GM23338 (cell line): ENCODE measurements around the gene TMEM11. TPM values are rescaled to one million over a fixed set of nuclear protein-coding genes. Genes with fewer than 3 reads are reported as not detected.

Source experiments
- ATAC-seq: fragments of 200-7000 bp; cut with Tn5 transposase; 3 replicates; pipeline ENCODE4 v1.9.1; 2020
- DNase-seq: peaks from one replicate; pipeline ENCODE4 v3.0.0-alpha.2; 2015; ENCODE audit warnings: low spot score
- H2AFZ ChIP-seq: fragments of 200-600 bp; sonication (generic); 2 replicates; pipeline ENCODE4 v1.8.0; 2016; ENCODE audit warnings: antibody characterized with exemption, mild to moderate bottlenecking, moderate library complexity
- H3F3A ChIP-seq: fragments of 200-600 bp; sonication (generic); replicated peaks from 2 replicates; pipeline ENCODE4 v1.8.0; 2017; ENCODE audit warnings: antibody characterized with exemption, mixed run types, low read depth
- H3K27ac ChIP-seq: fragments of 200-600 bp; sonication (generic); 2 replicates; pipeline ENCODE4 v1.6.1; 2016; ENCODE audit warnings: low read depth
- H3K27me3 ChIP-seq: fragments of 200-600 bp; sonication (generic); 2 replicates; pipeline ENCODE4 v1.8.0; 2016; ENCODE audit warnings: mild to moderate bottlenecking, mixed run types, moderate library complexity; ENCODE audit not compliant: insufficient read depth
- H3K36me3 ChIP-seq: fragments of 200-600 bp; sonication (generic); 2 replicates; pipeline ENCODE4 v1.8.0; 2016; ENCODE audit warnings: mild to moderate bottlenecking; ENCODE audit not compliant: insufficient read depth
- H3K4me1 ChIP-seq: fragments of 200-600 bp; sonication (generic); 2 replicates; pipeline ENCODE4 v1.8.0; 2016; ENCODE audit warnings: mild to moderate bottlenecking, moderate library complexity; ENCODE audit not compliant: insufficient read depth
- H3K4me2 ChIP-seq: fragments of 200-600 bp; sonication (generic); 2 replicates; pipeline ENCODE4 v1.7.1; 2017; ENCODE audit warnings: mixed run types
- H3K4me3 ChIP-seq: fragments of 200-600 bp; sonication (generic); 2 replicates; pipeline ENCODE4 v1.6.1; 2016; ENCODE audit warnings: mixed run types
- H3K79me2 ChIP-seq: fragments of 200-600 bp; sonication (generic); replicated peaks from 2 replicates; pipeline ENCODE4 v1.8.0; 2017; ENCODE audit warnings: mild to moderate bottlenecking; ENCODE audit not compliant: insufficient read depth
- H3K9me2 ChIP-seq: fragments of 200-600 bp; sonication (generic); 2 replicates; pipeline ENCODE4 v1.8.0; 2017; ENCODE audit not compliant: insufficient read depth
- H4K20me1 ChIP-seq: fragments of 200-600 bp; sonication (generic); replicated peaks from 2 replicates; pipeline ENCODE4 v1.8.0; 2017; ENCODE audit warnings: mild to moderate bottlenecking; ENCODE audit not compliant: insufficient read depth
- H3K27ac Mint-ChIP-seq: 2 replicates; pipeline ENCODE4 v1.8.0; 2020; ENCODE audit warnings: inconsistent platforms, mild to moderate bottlenecking, moderate library complexity, mixed read lengths
- H3K27me3 Mint-ChIP-seq: 3 replicates; pipeline ENCODE4 v1.8.0; 2022; ENCODE audit warnings: low read depth, mild to moderate bottlenecking, moderate library complexity, mixed read lengths, inconsistent platforms; ENCODE audit not compliant: insufficient read depth, poor library complexity
- H3K36me3 Mint-ChIP-seq: 3 replicates; pipeline ENCODE4 v1.8.0; 2021; ENCODE audit warnings: low read depth, mild to moderate bottlenecking, inconsistent platforms, moderate library complexity, mixed read lengths
- H3K4me1 Mint-ChIP-seq: 3 replicates; pipeline ENCODE4 v1.8.0; 2020; ENCODE audit warnings: mild to moderate bottlenecking, inconsistent platforms, mixed read lengths
- H3K4me3 Mint-ChIP-seq: 3 replicates; pipeline ENCODE4 v1.8.0; 2021; ENCODE audit warnings: moderate library complexity, mild to moderate bottlenecking, inconsistent platforms, mixed read lengths
- H3K9me3 Mint-ChIP-seq: 3 replicates; pipeline ENCODE4 v1.8.0; 2020; ENCODE audit warnings: moderate library complexity, mild to moderate bottlenecking, inconsistent platforms, mixed read lengths
- CTCF ChIP-seq, 2 experiments: fragments of 200-600 bp in 1 of 2; sonication (generic) in 1 of 2; conservative IDR thresholded peaks; 2 replicates each; pipeline versions ENCODE4 v1.5.1 to v1.6.1; 2016 to 2017; ENCODE audit warnings: antibody characterized with exemption in 2 of 2, low read depth in 2 of 2, mild to moderate bottlenecking in 2 of 2, moderate library complexity in 1 of 2
- EZH2 ChIP-seq: fragments of 200-600 bp; sonication (generic); IDR thresholded peaks from one replicate; pipeline ENCODE4 v1.8.0; 2017; ENCODE audit warnings: antibody characterized with exemption, mild to moderate bottlenecking, low read depth; ENCODE audit not compliant: unreplicated experiment
- EZH2phosphoT487 ChIP-seq: fragments of 200-600 bp; sonication (generic); IDR thresholded peaks from one replicate; pipeline ENCODE4 v1.8.1; 2018; ENCODE audit warnings: antibody characterized with exemption; ENCODE audit not compliant: unreplicated experiment
- JUNB ChIP-seq: IDR thresholded peaks from one replicate; pipeline ENCODE4 v1.6.1; 2016; ENCODE audit warnings: antibody characterized with exemption; ENCODE audit not compliant: unreplicated experiment
- NANOG ChIP-seq: IDR thresholded peaks from 2 replicates; pipeline ENCODE4 v1.6.1; 2016; ENCODE audit warnings: antibody characterized with exemption, borderline replicate concordance
- POLR2AphosphoS5 ChIP-seq: IDR thresholded peaks from 2 replicates; pipeline ENCODE4 v1.6.1; 2016; ENCODE audit warnings: antibody characterized with exemption, low read depth
- REST ChIP-seq: IDR thresholded peaks from one replicate; pipeline ENCODE4 v1.6.1; 2018; ENCODE audit warnings: antibody characterized with exemption; ENCODE audit not compliant: unreplicated experiment
- STAT1 ChIP-seq: IDR thresholded peaks from one replicate; pipeline ENCODE4 v1.6.1; 2016; ENCODE audit warnings: antibody characterized with exemption; ENCODE audit not compliant: unreplicated experiment
- ZNF114 ChIP-seq: fragments of 250-450 bp; sonication (Bioruptor Pico); IDR thresholded peaks from 2 replicates; pipeline ENCODE4 v1.5.0; 2020; ENCODE audit warnings: mild to moderate bottlenecking, moderate library complexity
- ZNF331 ChIP-seq: fragments of 250-450 bp; sonication (Bioruptor Pico); IDR thresholded peaks from 2 replicates; pipeline ENCODE4 v1.5.0; 2020; ENCODE audit warnings: low read depth, mild to moderate bottlenecking, moderate library complexity
- polyA plus RNA-seq: library from polyadenylated mRNA; unstranded; fragments of >200 nt; fragmentation: Nextera tagmentation; extraction: Ambion mirVana; gene quantifications from 2 replicates; pipeline ENCODE4 v1.2.1, GENCODE V29; 2016
- total RNA-seq: library from RNA; depleted of rRNA; stranded (reverse); fragments of >200 nt; shearing (Covaris generic); gene quantifications from 2 replicates; pipeline ENCODE4 v1.2.3, GENCODE V29; 2014

TMEM11 gene
- total and polyA plus RNA-seq, 2 experiments from 2014 or later = 38.5 to 90.2 TPM

- no peak for TF ChIP-seq ZNF114 (CRISPR knock-in tag)
- TF ChIP-seq NANOG = no peak
- no peak for TF ChIP-seq EZH2
- TF ChIP-seq STAT1 = no peak
- TF ChIP-seq JUNB = no peak
- TF ChIP-seq POLR2AphosphoS5 = no peak
- TF ChIP-seq EZH2phosphoT487 = no peak
- TF ChIP-seq ZNF331 = no peak
- TF ChIP-seq CTCF (conservative IDR thresholded peaks at IDR 0.05; ENCODE audit: low read depth in 2 of 2) = no peak
- no peak for TF ChIP-seq REST
These were observed 28.9 kb downstream of the TMEM11 start (continued) for GRCh38 chr17:21185061-21185460.

GRCh38 chr17:21184570-21184969, 29.4 kb downstream of the TMEM11 start:
- Mint-ChIP-seq H3K27ac (no peak overlapping the region), H3K4me1 (peaks cover 3% of the 10 kb centered on the region; the same call in 1 of the 3 replicates), H3K9me3 (no peaks in the 10 kb centered on the region), H3K4me3 (no peak overlapping the region), H3K36me3 (peaks cover 4% of the 10 kb centered on the region), H3K27me3 (peaks cover 1% of the 10 kb centered on the region)
- H3K9me2 ChIP-seq = no peaks in the 10 kb centered on the region
- DNase-seq (no peak), ATAC-seq (no peak)
- no peaks in the 10 kb centered on the region for H3K27me3 ChIP-seq
- H3K79me2 ChIP-seq = no peaks in the 10 kb centered on the region
- H3K4me2 ChIP-seq = no peak overlapping the region
- no peak overlapping the region for H3K27ac ChIP-seq
- H4K20me1 ChIP-seq = no peaks in the 10 kb centered on the region
- H3K36me3 ChIP-seq = no peaks in the 10 kb centered on the region
- no peaks in the 10 kb centered on the region for H3K4me1 ChIP-seq
- H2AFZ ChIP-seq = no peak overlapping the region
- no peak overlapping the region for H3K4me3 ChIP-seq
- no peaks in the 10 kb centered on the region for H3F3A ChIP-seq
- TF ChIP-seq STAT1 = no peak
- TF ChIP-seq ZNF114 (CRISPR knock-in tag) = no peak
- TF ChIP-seq EZH2phosphoT487 = no peak
- TF ChIP-seq JUNB = no peak
- TF ChIP-seq ZNF331 = no peak
- no peak for TF ChIP-seq EZH2
- no peak for TF ChIP-seq REST
- TF ChIP-seq POLR2AphosphoS5 = no peak
- TF ChIP-seq CTCF (conservative IDR thresholded peaks at IDR 0.05; ENCODE audit: low read depth in 2 of 2) = no peak
